EH (cell line): ENCODE results near the gene RBBP8NL.

Experiments used
- DNase-seq: peaks from one replicate; pipeline ENCODE4 v3.0.0-alpha.2; 2015; ENCODE audit warnings: low read depth

Gene RBBP8NL

GRCh38 chr20:62362991-62363919, 64.1 kb downstream of the RBBP8NL start:
- no peak for DNase-seq

DNA sequence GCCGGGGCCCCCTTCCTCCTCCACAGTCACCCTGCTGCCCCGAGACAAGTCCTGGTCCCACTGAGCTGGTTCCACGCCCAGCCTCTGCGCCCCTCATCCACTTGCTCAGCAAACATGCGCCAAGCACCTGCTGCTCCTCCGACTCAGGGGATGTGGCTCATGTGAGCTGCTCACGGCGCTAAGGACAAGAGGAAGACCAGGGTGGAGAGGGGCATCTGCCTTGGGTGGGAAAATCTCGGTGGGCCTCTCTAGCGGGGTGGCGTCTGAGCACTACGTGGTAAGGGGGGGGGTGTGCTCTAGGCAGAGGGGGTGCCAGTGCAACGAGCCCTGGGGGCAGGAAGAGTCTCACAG, 64.8 kb downstream of the RBBP8NL start:
- DNase-seq, result no peak

DNA sequence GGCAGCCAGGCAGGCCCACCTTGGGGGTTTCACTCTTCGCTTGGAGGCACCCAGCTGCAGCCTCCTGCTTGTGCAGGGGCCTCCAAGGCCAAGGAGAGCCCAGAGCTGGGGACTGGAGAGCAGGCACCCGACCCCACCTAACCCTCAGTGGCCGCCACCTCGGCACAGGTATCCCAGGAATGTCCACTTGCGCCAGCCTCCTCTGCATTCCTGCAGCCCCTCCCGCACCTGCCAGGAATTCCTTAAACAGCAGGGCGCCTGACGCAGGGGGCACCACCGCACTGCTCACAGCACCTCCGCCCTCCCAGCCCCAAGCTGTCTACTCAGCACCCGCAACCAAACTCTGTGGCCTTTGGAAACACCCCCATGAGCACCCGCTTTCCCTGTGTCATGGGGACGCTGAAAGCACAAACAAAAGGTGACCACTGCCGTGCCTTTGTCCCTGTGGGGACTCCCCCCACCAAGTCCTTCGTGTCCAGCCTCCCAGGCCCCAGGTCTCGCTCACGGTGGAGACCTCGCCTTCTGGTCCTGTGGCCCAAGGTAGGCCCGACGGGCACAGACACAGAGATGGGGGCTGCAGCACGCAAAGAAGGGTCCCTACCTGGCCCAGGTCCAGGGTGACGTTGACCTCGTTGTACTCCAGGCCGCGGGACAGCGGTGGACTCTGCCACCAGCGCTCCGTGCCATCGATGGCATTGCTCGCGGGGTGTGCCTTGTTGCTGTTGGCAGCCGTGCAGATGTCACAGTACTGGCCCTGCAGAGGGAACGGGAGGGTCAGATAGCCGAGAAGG, 65.3 kb downstream of the RBBP8NL start:
- no peak for DNase-seq

GRCh38 chr20:62360854-62361798, 66.2 kb downstream of the RBBP8NL start:
- no peak for DNase-seq
